HG03025 (cell line): ENCODE data around the gene B9D2.
"Not testable (repeated sequence)": the region's sequence is repeated elsewhere in the genome, so short reads cannot be mapped to it uniquely, and the experiment has no call there.

ENCODE experiments used
- ATAC-seq: cut with Tn5 transposase; IDR thresholded peaks from one replicate; pipeline ENCODE4 v1.9.1; 2021; ENCODE audit warnings: mild to moderate bottlenecking, moderate library complexity; ENCODE audit not compliant: unreplicated experiment, low FRiP score

The B9D2 gene

DNA sequence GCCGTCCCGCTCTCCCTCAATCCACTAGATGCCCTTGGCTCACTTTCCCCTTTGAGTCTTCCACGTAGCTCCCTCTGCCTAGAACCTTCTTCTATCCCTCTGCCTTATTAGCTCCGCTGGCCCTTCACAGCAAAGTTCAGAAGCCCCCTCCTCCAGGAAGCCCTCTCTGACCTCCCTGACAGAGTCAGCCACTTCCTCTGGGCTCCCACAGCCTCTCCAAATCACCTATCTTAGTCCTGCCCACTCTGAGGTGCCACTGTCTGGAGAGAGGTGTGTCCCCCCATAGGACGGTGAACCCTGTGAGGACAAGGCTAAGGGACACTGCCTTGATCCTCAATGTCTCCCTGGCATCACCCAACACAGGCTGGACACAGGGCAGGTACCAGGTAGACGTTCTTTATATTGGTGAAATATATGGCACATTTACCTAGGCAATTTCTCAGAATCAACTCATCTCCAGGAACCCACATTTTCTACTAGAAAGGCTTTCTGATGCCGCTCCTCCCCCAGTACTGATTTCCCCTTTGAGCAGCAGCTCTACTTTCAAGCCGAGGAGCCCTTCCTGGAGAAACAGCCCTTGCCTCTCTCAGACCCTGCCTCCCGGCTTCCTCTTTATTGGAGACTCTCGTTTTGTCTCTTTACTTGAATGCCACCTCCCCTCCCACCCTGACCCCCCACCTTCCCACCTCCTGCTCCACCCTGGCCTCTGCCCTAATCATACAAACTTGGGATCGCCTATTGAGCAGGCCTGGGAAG, 6.8 kb downstream of the B9D2 start:
- no peak for ATAC-seq

- ATAC-seq = no peak
Observed at GRCh38 chr19:41355802-41356201, 8.1 kb downstream of the B9D2 start.

DNA sequence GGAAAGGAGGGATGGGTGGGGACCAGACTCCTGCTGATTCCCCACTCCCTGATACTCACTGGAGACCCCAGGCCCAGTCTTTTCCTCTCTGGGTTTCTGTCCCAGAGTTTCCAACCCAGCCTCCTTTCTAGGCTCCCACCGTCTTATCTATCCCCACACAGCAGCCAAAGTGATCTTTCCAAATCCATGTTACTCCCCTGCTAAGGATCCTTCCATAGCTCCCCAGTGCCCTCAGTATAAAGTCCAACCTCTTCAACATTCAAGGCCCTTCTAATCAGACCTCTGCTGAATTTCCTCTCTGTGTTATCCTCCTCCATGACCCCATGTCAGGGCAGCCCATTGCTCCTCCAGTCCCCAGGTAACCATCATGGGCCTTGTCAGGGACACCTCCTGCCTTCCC, 8.9 kb downstream of the B9D2 start:
- ATAC-seq = no peak

DNA sequence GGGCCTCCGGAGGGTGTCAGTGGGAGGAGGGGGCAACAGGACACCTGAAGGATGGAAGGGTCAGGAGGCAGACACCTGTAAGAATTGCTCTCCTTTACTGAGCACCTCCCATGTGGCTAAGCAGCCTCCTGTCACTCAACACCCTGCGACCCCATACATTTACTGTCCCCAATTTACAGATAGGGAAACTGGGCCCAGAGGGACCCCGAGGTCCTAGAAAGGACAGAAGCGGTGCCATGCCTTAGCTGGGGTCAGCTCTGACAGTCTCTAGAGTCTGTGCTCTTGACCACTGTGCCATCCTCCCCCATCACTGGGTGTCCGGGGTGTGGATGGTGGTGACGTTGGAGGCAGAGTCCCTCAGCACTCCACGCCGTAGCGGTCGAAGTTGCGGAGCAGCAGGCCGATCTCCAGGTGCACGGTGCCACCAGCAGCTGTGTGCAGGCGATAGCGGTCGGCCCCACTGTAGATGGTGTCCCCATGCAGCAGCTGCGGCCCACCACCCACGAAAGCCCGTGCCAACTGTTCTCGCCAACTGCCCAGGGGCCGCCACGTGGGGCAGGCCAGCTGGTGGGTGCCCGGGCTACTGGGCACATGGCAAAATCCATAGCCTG, 9.5 kb downstream of the B9D2 start:
- no peak for ATAC-seq

DNA sequence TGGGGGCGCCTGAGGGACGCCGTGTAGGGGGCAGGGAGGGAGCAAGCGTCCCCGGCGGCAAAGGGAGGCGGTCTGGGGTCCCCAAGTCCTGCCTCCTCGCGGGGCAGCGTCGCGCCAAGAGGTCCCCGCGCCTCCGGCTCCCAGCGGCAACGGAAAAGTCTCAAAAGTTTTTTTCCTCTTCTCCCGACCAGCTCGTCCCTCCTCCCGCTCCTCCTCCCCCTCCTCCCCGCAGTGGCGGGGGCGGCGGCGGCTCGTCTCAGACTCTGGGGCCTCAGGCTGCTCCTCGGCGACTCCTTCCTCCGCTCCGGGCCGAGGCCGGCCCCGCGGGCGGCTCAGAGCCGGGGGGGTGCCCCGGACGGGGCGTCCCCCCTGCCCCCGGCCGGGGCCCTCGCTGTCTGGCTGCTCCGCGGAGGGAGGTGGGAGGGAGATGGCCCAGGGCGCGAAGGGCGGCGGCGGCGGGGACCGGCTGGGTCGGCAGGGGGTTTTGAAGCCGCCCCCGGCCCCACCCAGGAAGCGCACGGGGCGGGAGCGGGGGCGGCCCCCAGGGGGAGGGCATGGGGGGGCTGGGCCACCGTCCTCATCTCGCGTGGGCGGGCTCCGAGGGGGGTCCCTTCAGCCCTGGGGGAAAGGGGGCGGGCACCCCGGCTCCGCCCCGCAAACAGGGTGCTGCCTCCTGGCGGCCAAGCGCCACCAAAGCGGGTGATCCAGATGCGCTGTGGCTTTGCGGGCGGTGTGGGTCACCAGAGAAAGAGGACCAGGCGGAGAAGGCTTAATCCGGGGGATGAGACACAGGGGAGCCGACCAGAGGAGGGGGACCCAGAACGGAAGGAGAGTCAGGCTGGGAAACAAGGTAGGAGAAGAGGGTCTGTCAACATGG, 10.2 kb downstream of the B9D2 start, which contains the start of gene TGFB1:
TGFB1 (minus strand) TSS at position 457 of the 877 bp plus-strand sequence. CDS start 878 bp downstream, outside the sequence.
- peak; percentile 40 for ATAC-seq

- no peak for ATAC-seq
Observed at GRCh38 chr19:41352609-41353465, 11.1 kb downstream of the B9D2 start.

DNA sequence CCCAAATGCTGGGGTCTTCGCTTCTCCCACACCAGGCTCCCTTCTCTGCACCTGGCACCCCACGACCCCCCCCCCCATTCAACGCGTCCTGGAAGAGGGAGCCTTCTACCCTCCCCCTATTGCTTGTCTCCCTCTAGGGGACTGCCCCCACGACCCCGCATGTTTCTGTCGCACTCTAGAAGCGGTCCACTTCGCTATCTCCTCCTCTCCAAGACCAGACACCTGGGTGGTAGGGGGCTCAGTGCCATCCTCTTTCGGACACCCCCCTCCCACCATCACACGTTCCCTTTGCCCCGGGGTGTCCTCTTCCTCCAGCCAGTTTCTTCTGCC, 11.7 kb downstream of the B9D2 start:
- ATAC-seq = no peak

DNA sequence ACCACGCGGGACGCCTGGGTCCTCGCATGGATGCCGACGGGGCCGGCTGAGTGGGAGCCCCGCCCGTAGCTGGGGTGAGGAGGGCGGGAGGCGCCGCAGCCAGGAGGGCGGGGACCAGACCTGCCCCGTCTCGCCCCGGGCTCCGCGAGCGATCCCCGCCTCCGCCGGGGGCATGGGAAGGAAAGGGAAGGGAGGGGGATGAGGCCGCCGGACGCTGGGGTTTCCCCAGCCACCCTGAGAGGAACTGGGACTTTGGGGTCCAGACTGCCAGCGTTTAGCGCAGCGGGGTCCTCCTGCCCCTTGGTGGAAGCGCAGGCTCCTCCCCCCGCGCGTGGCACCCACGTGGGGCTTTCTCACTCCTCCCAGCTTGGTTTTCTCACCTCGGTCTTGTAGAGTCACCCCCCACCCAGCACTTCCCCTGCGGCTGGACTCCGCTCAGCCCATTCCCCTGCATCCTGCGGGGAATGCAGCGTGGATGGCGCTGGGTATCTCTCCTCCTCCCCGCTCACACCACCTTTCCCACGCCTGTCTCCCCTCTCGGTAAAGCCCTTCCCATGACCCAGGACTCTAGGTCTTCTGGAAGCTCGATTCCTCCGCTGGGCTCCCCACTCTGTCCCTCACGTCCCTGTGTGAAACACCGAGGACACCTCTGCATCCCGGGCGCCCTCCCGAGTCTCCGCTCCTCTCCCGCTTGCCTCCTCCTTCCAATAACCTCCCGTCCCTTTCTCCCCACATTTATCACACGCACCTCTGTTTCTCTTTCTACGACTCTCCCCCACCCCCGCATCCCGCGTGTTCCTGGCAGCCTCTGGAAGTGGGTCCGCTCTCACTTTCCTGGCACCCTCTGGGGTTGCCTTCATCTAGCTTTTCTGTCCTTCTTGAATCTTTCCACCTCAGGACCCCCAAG, 12.4 kb downstream of the B9D2 start:
- ATAC-seq = no peak

- no peak for ATAC-seq
Observed at GRCh38 chr19:41350735-41351338, 13.1 kb downstream of the B9D2 start.

DNA sequence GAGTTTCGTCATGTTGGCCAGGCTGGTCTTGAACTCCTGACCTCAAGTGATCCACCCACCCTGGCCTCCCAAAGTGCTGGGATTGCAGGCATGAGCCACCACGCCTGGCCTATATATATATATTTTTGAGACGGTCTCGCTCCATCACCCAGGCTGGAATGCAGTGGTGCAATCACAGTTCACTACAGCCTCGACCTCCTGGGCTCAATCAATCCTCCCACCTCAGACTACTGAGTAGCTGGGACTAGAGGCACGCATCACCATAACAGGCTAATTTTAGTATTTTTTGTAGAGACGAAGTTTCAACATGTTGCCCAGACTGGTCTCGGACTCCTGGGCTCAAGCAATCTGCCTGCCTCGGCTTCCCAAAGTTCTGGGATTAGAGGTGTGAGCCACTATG, 17.0 kb downstream of the B9D2 start:
- ATAC-seq = not testable (repeated sequence)

GRCh38 chr19:41344162-41344561, 19.8 kb downstream of the B9D2 start:
- ATAC-seq = no peak

GRCh38 chr19:41341669-41342490, 22.1 kb downstream of the B9D2 start:
- ATAC-seq = no peak

- no peak for ATAC-seq
Observed at GRCh38 chr19:41339936-41340335, 24.0 kb downstream of the B9D2 start.

DNA sequence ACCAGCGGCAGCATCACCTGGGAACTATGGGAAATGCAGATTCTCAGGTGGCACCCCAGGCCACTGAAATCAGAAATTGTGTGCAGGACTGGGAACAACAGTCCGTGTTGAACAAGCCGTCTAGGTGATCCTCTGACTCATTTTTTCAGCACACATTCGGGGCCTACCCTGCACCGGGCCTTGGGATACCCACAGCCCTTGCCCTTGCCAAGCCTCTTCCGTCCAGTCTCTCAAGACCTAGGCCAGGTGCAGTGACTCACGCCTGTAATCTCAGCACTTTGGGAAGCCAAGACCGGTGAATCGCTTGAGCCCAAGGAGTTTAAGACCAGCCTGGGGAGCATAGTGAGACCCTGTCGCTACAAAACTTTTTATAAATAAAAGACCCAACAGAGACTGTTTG, 28.5 kb downstream of the B9D2 start:
- ATAC-seq = no peak

DNA sequence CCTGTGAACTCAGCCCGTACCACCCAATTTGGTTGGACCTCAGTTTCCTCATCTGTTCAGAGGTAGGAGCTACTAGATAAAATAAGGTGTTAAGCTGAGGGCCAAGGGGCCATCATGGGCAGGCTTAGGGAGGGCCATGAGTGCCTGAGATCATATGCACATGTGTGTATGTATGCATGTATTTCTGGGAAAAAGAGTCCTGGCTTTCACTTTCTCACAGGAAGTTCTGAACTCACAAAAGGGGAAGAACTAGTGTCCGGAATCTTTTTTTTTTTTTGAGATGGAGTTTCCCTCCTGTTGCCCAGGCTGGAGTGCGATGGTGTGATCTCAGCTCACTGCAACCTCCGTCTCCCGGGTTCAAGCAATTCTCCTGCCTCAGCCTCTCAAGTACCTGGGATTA, 29.2 kb downstream of the B9D2 start:
- ATAC-seq = no peak

- ATAC-seq = no peak
Observed at GRCh38 chr19:41332468-41332867, 31.5 kb downstream of the B9D2 start.

- ATAC-seq = no peak
Observed at GRCh38 chr19:41332000-41332399, 31.9 kb downstream of the B9D2 start.
